Pancreas (tissue), 10 donors: ENCODE measurements around the gene GRK4. TPM values are rescaled to one million over a fixed set of nuclear protein-coding genes. Genes with fewer than 3 reads are reported as not detected.

Source experiments
- ATAC-seq, 4 donors: fragments of 200-7000 bp; cut with Tn5 transposase; one replicate each; pipeline versions ENCODE4 v1.8.0 to v1.9.1; 2020; ENCODE audit warnings: mild to moderate bottlenecking in 4 of 4, moderate library complexity in 4 of 4
- DNase-seq, 6 donors: peaks; one replicate each; pipeline ENCODE4 v3.0.0-alpha.2; 2020
- FAIRE-seq: peaks from 2 replicates; lab custom pipeline; 2012; peaks lifted over from hg19 to GRCh38; lab: Jason Lieb, UNC
- H3K27ac ChIP-seq, 4 donors: fragments of 200-600 bp; sonication (generic); 1 replicate in 3 of 4; 2 replicates in 1 of 4; pipeline versions ENCODE4 v1.5.0 to v1.8.0; 2020
- H3K27me3 ChIP-seq, 4 donors: fragments of 200-600 bp; one replicate each; pipeline ENCODE4 v1.8.0; 2021
- H3K36me3 ChIP-seq, 3 donors: fragments of 200-600 bp; sonication (generic) in 1 of 3; one replicate each; pipeline versions ENCODE4 v1.5.0 to v1.8.0; 2020 to 2021
- H3K4me1 ChIP-seq, 3 donors: fragments of 200-600 bp; one replicate each; pipeline ENCODE4 v1.8.0; 2021
- H3K4me3 ChIP-seq, 4 donors: fragments of 200-600 bp; sonication (generic) in 2 of 4; one replicate each; pipeline versions ENCODE4 v1.5.0 to v1.8.0; 2020 to 2021
- H3K9me3 ChIP-seq, 4 donors: fragments of 200-600 bp; one replicate each; pipeline ENCODE4 v1.8.0; 2021
- CTCF ChIP-seq, 4 donors: fragments of 200-600 bp; sonication (generic) in 3 of 4; IDR thresholded peaks; one replicate each; pipeline versions ENCODE4 v1.5.0 to v1.8.0; 2021; ENCODE audit warnings: antibody characterized with exemption in 4 of 4
- WGBS, 2 donors: extraction: QIAGEN DNeasy Blood & Tissue Kit; methylation state at CpG; one replicate each; pipeline ENCODE4 v1.1.7; 2013; 5-methylcytosine and 5-hydroxymethylcytosine counted together
- intact Hi-C, 3 donors: fragments of 100-400 bp; cut with DNase I; formaldehyde crosslinking; loops; one replicate each; pipeline versions ENCODE4 v1.11.1 to v1.14.2; 2022
- polyA plus RNA-seq, 2 donors: library from polyadenylated mRNA; stranded (reverse); fragments of 200-250 nt; gene quantifications; one replicate each; pipeline ENCODE4 v1.2.3, GENCODE V29; 2013
- total RNA-seq, 6 donors: library from RNA; stranded (reverse); fragmentation: NEBNext Ultra II Directional in 4 of 6; extraction: Animal tissue kit (Norgen Biotek cat#: 25700) in 4 of 6; gene quantifications; one replicate each; pipeline versions ENCODE4 v1.2.1 to v1.2.4, GENCODE V29; 2021 to 2023
- donor health status: healthy with polysubstance abuse.
- donor health status: DM: no; HTN: no; CAD: no; lungs with moderate emphysema.
- donor health status: DM: no; HTN: no; CAD: no.
- donor health status: control.
- donor health status: control.
- donor health status: Bipolar disorder and iron deficiency.
- donor health status: DM: yes; HTN: yes; CAD: no.
- donor health status: DM: no; HTN: no; CAD: no.
- donor health status: DM: no; HTN: no; CAD: no.
- donor health status: DM: yes; HTN: yes; CAD: no.

Gene GRK4
- total and polyA plus RNA-seq, 8 donors, result 4.6 to 9.7 (median 5.7) TPM

GRCh38 chr4:2964706-2965258, 1.4 kb downstream of the GRK4 start:
- Histone ChIP-seq H3K4me3 (peak overlapping the region in 3 of 4 donors; percentile 79 to 88 (median 84)), H3K9me3 (no peaks in the 10 kb centered on the region), H3K27me3 (no peaks in the 10 kb centered on the region), H3K27ac (no peak overlapping the region), H3K36me3 (no peaks in the 10 kb centered on the region), H3K4me1 (peaks cover 0 to 11% (median 5%) of the 10 kb centered on the region in 3 donors)
- DNase-seq (no peak), ATAC-seq (no peak), FAIRE-seq (no peak)
- intact Hi-C loops, result no loop called here
- 51 to 53% methylated on average over 5 of the region's 5 CpGs for WGBS, 2 donors
- no peak for TF ChIP-seq CTCF (IDR thresholded peaks at IDR 0.05)

- no peak for TF ChIP-seq CTCF (IDR thresholded peaks at IDR 0.05)
- DNase-seq, result no peak
- H3K4me1 ChIP-seq, result peaks cover 0 to 11% (median 5%) of the 10 kb centered on the region in 3 donors
- intact Hi-C loops, result no loop called here
- no peaks in the 10 kb centered on the region for H3K36me3 ChIP-seq
- no peak for ATAC-seq
- H3K27ac ChIP-seq, result no peak overlapping the region
- H3K27me3 ChIP-seq, result no peaks in the 10 kb centered on the region
- WGBS, 2 donors, result 92 to 94% methylated on average over 16 of the region's 16 CpGs
- no peaks in the 10 kb centered on the region for H3K9me3 ChIP-seq
- no peak overlapping the region for H3K4me3 ChIP-seq
- FAIRE-seq, result no peak
Observed at GRCh38 chr4:2965262-2965661, 1.9 kb downstream of the GRK4 start.

- WGBS, 2 donors, result 74% methylated on average over 3 of the region's 3 CpGs
- no peak for ATAC-seq
- no peak for DNase-seq
- H3K4me1 ChIP-seq, result peaks cover 0 to 3% (median 0%) of the 10 kb centered on the region in 3 donors
- no peaks in the 10 kb centered on the region for H3K36me3 ChIP-seq
- H3K4me3 ChIP-seq, result no peak overlapping the region
- intact Hi-C loops, result no loop called here
- H3K9me3 ChIP-seq, result no peaks in the 10 kb centered on the region
- no peak for TF ChIP-seq CTCF (IDR thresholded peaks at IDR 0.05)
- H3K27ac ChIP-seq, result no peak overlapping the region
- H3K27me3 ChIP-seq, result no peaks in the 10 kb centered on the region
- no peak for FAIRE-seq
Observed at GRCh38 chr4:2968381-2968780, 5.0 kb downstream of the GRK4 start.

- H3K4me3 ChIP-seq, result no peak overlapping the region
- H3K27ac ChIP-seq, result no peak overlapping the region
- TF ChIP-seq CTCF (IDR thresholded peaks at IDR 0.05), result no peak
- FAIRE-seq (no peak), ATAC-seq (no peak), DNase-seq (no peak)
- no peaks in the 10 kb centered on the region for H3K27me3 ChIP-seq
- no peaks in the 10 kb centered on the region for H3K36me3 ChIP-seq
- 91 to 97% methylated on average over 3 of the region's 3 CpGs for WGBS, 2 donors
- H3K9me3 ChIP-seq, result no peaks in the 10 kb centered on the region
- intact Hi-C loops, result loop anchor here in 1 of 3 donors (10.0 kb wide), 1 partner anchor 64 kb away; no protein-coding TSS in a partner anchor
- no peaks in the 10 kb centered on the region for H3K4me1 ChIP-seq
Observed at GRCh38 chr4:2971275-2971674, 7.9 kb downstream of the GRK4 start.
